ENCODE measurements around the gene GPC6.

The GPC6 gene

DNA sequence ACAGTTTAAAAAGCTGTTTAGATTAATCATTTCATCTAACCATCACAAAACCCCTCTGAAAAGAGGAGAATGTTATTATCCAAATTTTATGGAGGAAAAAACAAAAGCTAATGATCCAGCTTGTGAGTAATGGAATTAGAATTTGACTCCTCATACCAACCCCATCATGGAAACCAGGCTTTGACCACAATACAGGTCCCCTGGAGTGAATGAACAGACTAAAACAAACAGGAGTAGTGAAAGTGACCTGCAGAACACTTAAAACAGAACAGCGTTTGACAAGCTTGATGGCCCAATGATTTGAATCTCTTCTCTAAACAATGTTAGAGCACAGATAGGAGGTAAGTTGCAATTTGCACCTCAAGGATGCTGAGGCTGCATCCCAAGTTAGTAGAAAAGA lies 1022.9 kb downstream of the GPC6 start:
- no peak overlapping the region for H3K4me3 ChIP-seq (ENCODE audit: low read length)
- peak; percentile 78 for DNase-seq (ENCODE audit: low read depth)
- TF ChIP-seq, protein P1, sequence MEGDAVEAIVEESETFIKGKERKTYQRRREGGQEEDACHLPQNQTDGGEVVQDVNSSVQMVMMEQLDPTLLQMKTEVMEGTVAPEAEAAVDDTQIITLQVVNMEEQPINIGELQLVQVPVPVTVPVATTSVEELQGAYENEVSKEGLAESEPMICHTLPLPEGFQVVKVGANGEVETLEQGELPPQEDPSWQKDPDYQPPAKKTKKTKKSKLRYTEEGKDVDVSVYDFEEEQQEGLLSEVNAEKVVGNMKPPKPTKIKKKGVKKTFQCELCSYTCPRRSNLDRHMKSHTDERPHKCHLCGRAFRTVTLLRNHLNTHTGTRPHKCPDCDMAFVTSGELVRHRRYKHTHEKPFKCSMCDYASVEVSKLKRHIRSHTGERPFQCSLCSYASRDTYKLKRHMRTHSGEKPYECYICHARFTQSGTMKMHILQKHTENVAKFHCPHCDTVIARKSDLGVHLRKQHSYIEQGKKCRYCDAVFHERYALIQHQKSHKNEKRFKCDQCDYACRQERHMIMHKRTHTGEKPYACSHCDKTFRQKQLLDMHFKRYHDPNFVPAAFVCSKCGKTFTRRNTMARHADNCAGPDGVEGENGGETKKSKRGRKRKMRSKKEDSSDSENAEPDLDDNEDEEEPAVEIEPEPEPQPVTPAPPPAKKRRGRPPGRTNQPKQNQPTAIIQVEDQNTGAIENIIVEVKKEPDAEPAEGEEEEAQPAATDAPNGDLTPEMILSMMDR (conservative IDR thresholded peaks at IDR 0.05; ENCODE audit: low read length), result no peak

DNA sequence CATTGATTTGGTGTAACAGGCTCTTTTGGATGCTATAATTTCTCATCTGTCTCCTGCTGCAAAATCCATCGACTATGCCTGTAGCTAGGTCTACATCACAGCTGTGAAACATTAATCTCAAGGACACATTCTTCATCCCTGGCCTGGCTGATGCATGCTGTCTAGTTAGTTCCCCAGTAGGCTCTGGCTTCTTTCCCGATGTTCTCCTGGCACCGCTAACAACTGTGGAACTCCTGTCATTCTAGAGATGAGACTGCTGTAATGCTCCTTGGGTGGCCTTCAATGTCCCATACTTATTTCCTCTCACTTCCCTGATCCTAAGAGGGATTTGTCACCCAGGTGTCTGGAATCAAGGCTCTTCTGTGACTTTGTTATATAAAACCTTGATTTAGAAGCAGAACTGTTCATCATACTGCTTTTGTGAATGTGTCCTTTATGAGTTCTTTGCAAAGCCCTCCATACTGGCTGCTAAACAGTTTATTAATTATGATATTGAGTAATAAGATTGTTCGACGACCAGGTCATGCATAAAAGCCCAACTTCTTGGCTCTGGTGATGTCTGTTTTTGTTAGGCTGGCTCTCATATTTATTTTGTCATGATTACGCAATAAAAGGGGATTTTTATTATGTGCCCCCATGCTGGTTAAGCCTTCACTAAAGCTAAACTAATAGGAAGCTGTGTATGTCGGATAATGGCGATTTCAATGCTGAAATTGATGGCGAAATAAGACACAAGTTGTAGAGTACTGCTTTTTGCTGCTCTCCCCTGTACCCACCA lies 1025.4 kb downstream of the GPC6 start:
- H3K4me3 ChIP-seq (ENCODE audit: low read length), result no peak overlapping the region
- TF ChIP-seq, protein P1 (conservative IDR thresholded peaks at IDR 0.05; ENCODE audit: low read length), result no peak
- DNase-seq (ENCODE audit: low read depth), result peak; percentile 72

DNA sequence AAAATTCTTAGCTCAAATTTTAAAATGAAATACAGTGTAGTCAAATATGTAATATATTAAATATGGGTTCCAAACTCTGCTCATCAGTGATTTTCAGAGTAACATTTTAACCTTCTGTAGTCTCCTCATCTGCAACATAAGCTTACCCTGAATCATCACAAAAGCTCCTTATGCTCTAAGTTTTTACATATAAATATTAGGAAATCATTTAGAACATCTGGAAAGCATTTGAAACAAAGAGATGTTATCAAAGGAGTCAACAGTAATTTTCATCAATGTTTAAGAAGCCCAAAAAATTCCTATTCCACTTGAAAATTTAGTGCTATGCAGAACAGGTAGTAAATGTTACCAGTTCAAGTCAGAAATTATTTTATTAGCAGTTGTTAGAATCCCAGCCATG lies 1028.1 kb downstream of the GPC6 start:
- peak; percentile 20 for DNase-seq (ENCODE audit: low read depth)
- TF ChIP-seq, protein P1 (conservative IDR thresholded peaks at IDR 0.05; ENCODE audit: low read length), result no peak
- no peak overlapping the region for H3K4me3 ChIP-seq (ENCODE audit: low read length)

DNA sequence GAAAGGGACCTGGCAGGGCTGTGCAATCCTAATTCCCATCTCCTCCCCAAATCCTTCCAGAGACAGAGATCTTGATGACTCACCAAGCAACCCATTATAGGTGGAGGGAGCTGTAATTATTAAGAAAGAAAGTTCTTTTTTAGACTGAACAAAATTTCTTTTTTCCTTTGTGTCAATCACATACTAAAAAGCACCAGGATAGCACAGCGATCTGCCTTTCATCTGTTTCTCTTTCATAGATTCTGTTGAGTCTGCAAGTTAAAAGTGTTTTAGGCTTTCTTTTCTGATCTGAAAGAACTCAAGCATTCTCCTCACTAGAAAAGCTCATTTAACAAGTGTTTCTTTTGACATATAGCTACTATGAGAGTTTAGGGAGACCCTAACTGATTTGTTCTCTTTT lies 1030.1 kb downstream of the GPC6 start:
- TF ChIP-seq, protein P1 (conservative IDR thresholded peaks at IDR 0.05; ENCODE audit: low read length), result no peak
- no peak for DNase-seq (ENCODE audit: low read depth)
- no peak overlapping the region for H3K4me3 ChIP-seq (ENCODE audit: low read length)

DNA sequence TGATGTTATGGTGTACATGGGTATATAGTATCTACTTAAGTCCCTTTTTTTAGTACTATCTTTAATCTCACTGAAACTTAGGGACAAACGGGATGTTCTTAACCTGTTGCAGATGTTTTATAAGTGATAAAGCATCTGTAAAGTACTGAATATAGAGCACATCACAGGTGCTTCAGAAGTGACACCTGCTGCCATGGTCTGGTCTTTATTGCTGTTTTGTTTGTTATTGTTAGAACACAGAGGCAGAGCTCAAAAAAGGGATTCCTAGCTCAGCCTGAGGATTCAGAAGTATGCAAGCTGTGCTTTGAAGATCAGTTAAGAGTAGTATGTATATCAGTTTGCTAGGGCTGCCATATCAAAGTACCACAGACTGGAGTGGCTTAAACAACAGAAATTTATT lies 1033.4 kb downstream of the GPC6 start:
- TF ChIP-seq, protein P1 (conservative IDR thresholded peaks at IDR 0.05; ENCODE audit: low read length), result no peak
- no peak overlapping the region for H3K4me3 ChIP-seq (ENCODE audit: low read length)
- no peak for DNase-seq (ENCODE audit: low read depth)

DNA sequence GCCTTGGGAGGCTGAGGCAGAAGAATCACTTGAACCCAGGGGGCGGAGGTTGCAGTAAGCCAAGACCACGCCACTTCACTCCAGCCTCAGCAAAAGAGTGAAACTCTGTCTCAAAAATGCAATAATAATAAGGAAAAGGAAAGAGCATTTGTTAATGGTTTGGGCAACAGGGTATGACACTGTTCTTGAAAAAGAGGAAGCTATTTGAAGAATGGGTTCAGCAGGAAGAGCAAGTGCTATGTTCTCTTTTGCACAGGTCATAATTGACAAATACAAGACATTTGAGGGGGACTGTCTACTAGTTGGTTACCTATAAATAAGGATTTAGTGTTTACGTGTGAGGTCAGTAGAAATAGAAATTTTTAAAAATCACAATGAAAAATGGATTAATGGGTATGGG lies 1034.6 kb downstream of the GPC6 start:
- TF ChIP-seq, protein P1 (conservative IDR thresholded peaks at IDR 0.05; ENCODE audit: low read length), result no peak
- DNase-seq (ENCODE audit: low read depth), result no peak
- no peak overlapping the region for H3K4me3 ChIP-seq (ENCODE audit: low read length)

DNA sequence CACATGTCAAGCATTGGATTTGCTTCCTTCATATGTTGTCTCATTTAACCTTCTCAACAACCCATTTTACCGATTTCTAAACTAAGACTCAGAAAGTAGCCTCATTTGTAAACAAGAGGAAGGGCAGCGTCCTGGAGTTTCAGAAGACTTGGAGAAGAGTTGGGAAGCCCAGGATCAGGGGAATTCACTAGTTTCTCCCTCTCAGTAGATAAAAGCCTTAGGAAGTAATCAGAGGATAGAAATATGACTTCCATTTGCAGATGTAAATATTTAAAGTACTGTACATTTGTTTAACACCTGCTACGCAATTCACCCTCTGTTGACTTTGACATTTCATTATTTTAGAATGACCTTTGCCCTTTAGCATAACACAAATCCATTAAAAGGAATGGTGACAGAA lies 1036.4 kb downstream of the GPC6 start:
- no peak for DNase-seq (ENCODE audit: low read depth)

More for the DNA sequence above, 1036.4 kb downstream of the GPC6 start:
- TF ChIP-seq, protein P1 (conservative IDR thresholded peaks at IDR 0.05; ENCODE audit: low read length), result no peak
- H3K4me3 ChIP-seq (ENCODE audit: low read length), result no peak overlapping the region
